OCI-LY7 (cell line): ENCODE results near the gene FGGY. TPM values are rescaled to one million over a fixed set of nuclear protein-coding genes. Genes with fewer than 3 reads are reported as not detected.

Source experiments
- BruUV-seq: library from RNA; stranded (reverse); fragments of 400-500 nt; replicated peaks from 2 replicates; lab custom pipeline; 2021; lab: Mats Ljungman, UMichigan
- CTCF ChIA-PET: fragments of 300-600 bp; sonication (Branson Sonifier 250); formaldehyde crosslinking; loops from one replicate; lab custom pipeline; 2022; ENCODE audit warnings: antibody characterized with exemption; ENCODE audit not compliant: unreplicated experiment; lab: Charles Lee
- POLR2A ChIA-PET: fragments of 300-600 bp; sonication (Branson Sonifier 250); formaldehyde crosslinking; loops from one replicate; lab custom pipeline; 2022; ENCODE audit warnings: antibody characterized with exemption; lab: Charles Lee
- DNase-seq: peaks from one replicate; pipeline ENCODE4 v3.0.0-alpha.2; 2015; ENCODE audit warnings: low spot score
- H2AFZ ChIP-seq: fragments of 200-600 bp; sonication (generic), shearing (Covaris generic); 2 replicates; pipeline ENCODE4 v1.6.1; 2014; ENCODE audit warnings: mild to moderate bottlenecking, antibody characterized with exemption, low read length, moderate library complexity
- H3K27ac ChIP-seq: fragments of 200-600 bp; sonication (generic); 2 replicates; pipeline ENCODE4 v1.5.1; 2014; ENCODE audit warnings: mixed run types, low read depth, mild to moderate bottlenecking, moderate library complexity, low read length, inconsistent platforms; ENCODE audit not compliant: poor library complexity, severe bottlenecking
- H3K36me3 ChIP-seq: fragments of 200-600 bp; sonication (generic); 2 replicates; pipeline ENCODE4 v1.6.1; 2014; ENCODE audit warnings: mild to moderate bottlenecking, antibody characterized with exemption, low read length, moderate library complexity, mixed read lengths; ENCODE audit not compliant: insufficient read depth
- H3K4me1 ChIP-seq: fragments of 200-600 bp; sonication (generic); 2 replicates; pipeline ENCODE4 v1.5.1; 2014; ENCODE audit warnings: mild to moderate bottlenecking, low read length; ENCODE audit not compliant: insufficient read depth, poor library complexity, severe bottlenecking
- H3K4me2 ChIP-seq: fragments of 200-600 bp; sonication (generic); 2 replicates; pipeline ENCODE4 v1.6.1; 2014; ENCODE audit warnings: mild to moderate bottlenecking, low read length
- H3K4me3 ChIP-seq: fragments of 200-600 bp; sonication (generic); 2 replicates; pipeline ENCODE4 v1.5.1; 2014; ENCODE audit warnings: mild to moderate bottlenecking, low read depth, low read length; ENCODE audit not compliant: poor library complexity, severe bottlenecking
- H3K79me2 ChIP-seq: fragments of 200-600 bp; sonication (generic); 2 replicates; pipeline ENCODE4 v1.6.1; 2016; ENCODE audit warnings: low read depth, mild to moderate bottlenecking, low read length, moderate library complexity, mixed read lengths; ENCODE audit not compliant: insufficient read depth
- H3K9me2 ChIP-seq: fragments of 200-600 bp; sonication (generic); 2 replicates; pipeline ENCODE4 v1.6.1; 2016; ENCODE audit warnings: mild to moderate bottlenecking, low read length, mixed read lengths; ENCODE audit not compliant: insufficient read depth
- H3K9me3 ChIP-seq: fragments of 200-600 bp; sonication (generic); 2 replicates; pipeline ENCODE4 v1.6.1; 2014; ENCODE audit warnings: mild to moderate bottlenecking, mixed run types, low read length, mixed read lengths
- H4K20me1 ChIP-seq: fragments of 200-600 bp; sonication (generic); 2 replicates; pipeline ENCODE4 v1.6.1; 2014; ENCODE audit warnings: mild to moderate bottlenecking, antibody characterized with exemption, low read length, moderate library complexity, mixed read lengths; ENCODE audit not compliant: insufficient read depth
- CTCF ChIP-seq: fragments of 200-600 bp; sonication (generic); conservative IDR thresholded peaks from 2 replicates; pipeline ENCODE4 v1.5.1; 2014; ENCODE audit warnings: mild to moderate bottlenecking, antibody characterized with exemption, low read length, moderate library complexity, mixed read lengths
- EZH2phosphoT487 ChIP-seq: fragments of 200-600 bp; sonication (generic); IDR thresholded peaks from 2 replicates; pipeline ENCODE4 v1.6.1; 2018; ENCODE audit warnings: low read depth, borderline replicate concordance, mild to moderate bottlenecking, mixed run types, antibody characterized with exemption, low read length, moderate library complexity, mixed read lengths
- intact Hi-C: fragments of 100-400 bp; cut with micrococcal nuclease; formaldehyde crosslinking; loops from one replicate; pipeline ENCODE4 v1.10.0; 2022; ENCODE audit not compliant: unreplicated experiment
- total RNA-seq, 2 experiments: library from RNA; depleted of rRNA in 1 of 2; stranded (reverse); fragments of >200 nt in 1 of 2; shearing (Covaris generic) in 1 of 2; gene quantifications; 2 replicates each; pipeline ENCODE4 v1.2.3, GENCODE V29; 2014 to 2022

FGGY gene
- total RNA-seq, 2 experiments from 2014 or later = 0.63 to 4.5 TPM

GRCh38 chr1:59408608-59409240 lies 111.8 kb downstream of the FGGY start:
- Histone ChIP-seq H3K27ac (no peak overlapping the region), H3K9me3 (no peaks in the 10 kb centered on the region), H3K4me1 (no peaks in the 10 kb centered on the region), H2AFZ (no peak overlapping the region), H3K4me3 (no peak overlapping the region), H3K36me3 (no peaks in the 10 kb centered on the region), H3K4me2 (no peak overlapping the region), H3K9me2 (no peaks in the 10 kb centered on the region), H3K79me2 (no peaks in the 10 kb centered on the region), H4K20me1 (no peaks in the 10 kb centered on the region)
- ChIA-PET CTCF (no interaction called here), POLR2A (interaction anchor here (0.7 kb wide), 1 partner anchor 1016 kb away, joined by 3 read pairs; no protein-coding TSS in a partner anchor)
- no peak for TF ChIP-seq CTCF
- intact Hi-C loops = no loop called here
- BruUV-seq = no TSS peak
- DNase-seq = no peak

- no TSS peak for BruUV-seq
- Histone ChIP-seq H3K79me2 (no peaks in the 10 kb centered on the region), H3K27ac (no peak overlapping the region), H3K36me3 (no peaks in the 10 kb centered on the region), H2AFZ (no peak overlapping the region), H3K9me2 (no peaks in the 10 kb centered on the region), H3K9me3 (no peaks in the 10 kb centered on the region), H3K4me2 (no peak overlapping the region), H3K4me1 (no peaks in the 10 kb centered on the region), H4K20me1 (no peaks in the 10 kb centered on the region), H3K4me3 (no peak overlapping the region)
- no peak for TF ChIP-seq CTCF
- no peak for TF ChIP-seq EZH2phosphoT487
- intact Hi-C loops = no loop called here
- ChIA-PET CTCF (no interaction called here), POLR2A (interaction anchor here (0.7 kb wide), 1 partner anchor 1017 kb away, joined by 3 read pairs; no protein-coding TSS in a partner anchor)
- no peak for DNase-seq
Measured at GRCh38 chr1:59409549-59409948, 112.7 kb downstream of the FGGY start.

GRCh38 chr1:59409986-59410385 lies 113.1 kb downstream of the FGGY start:
- Histone ChIP-seq H3K4me3 (no peak overlapping the region), H3K9me3 (no peaks in the 10 kb centered on the region), H3K9me2 (no peaks in the 10 kb centered on the region), H2AFZ (no peak overlapping the region), H3K4me1 (no peaks in the 10 kb centered on the region), H3K27ac (no peak overlapping the region), H3K4me2 (no peak overlapping the region), H4K20me1 (no peaks in the 10 kb centered on the region), H3K79me2 (no peaks in the 10 kb centered on the region), H3K36me3 (no peaks in the 10 kb centered on the region)
- intact Hi-C loops = no loop called here
- no TSS peak for BruUV-seq
- no peak for DNase-seq
- CTCF ChIA-PET = no interaction called here
- TF ChIP-seq EZH2phosphoT487 = no peak
- no peak for TF ChIP-seq CTCF
- POLR2A ChIA-PET = no interaction called here
